ENCODE data around the gene RIOK2.

RIOK2 gene

GRCh38 chr5:97151370-97151769, 31.7 kb downstream of the RIOK2 start:
- TF ChIP-seq, protein P1, sequence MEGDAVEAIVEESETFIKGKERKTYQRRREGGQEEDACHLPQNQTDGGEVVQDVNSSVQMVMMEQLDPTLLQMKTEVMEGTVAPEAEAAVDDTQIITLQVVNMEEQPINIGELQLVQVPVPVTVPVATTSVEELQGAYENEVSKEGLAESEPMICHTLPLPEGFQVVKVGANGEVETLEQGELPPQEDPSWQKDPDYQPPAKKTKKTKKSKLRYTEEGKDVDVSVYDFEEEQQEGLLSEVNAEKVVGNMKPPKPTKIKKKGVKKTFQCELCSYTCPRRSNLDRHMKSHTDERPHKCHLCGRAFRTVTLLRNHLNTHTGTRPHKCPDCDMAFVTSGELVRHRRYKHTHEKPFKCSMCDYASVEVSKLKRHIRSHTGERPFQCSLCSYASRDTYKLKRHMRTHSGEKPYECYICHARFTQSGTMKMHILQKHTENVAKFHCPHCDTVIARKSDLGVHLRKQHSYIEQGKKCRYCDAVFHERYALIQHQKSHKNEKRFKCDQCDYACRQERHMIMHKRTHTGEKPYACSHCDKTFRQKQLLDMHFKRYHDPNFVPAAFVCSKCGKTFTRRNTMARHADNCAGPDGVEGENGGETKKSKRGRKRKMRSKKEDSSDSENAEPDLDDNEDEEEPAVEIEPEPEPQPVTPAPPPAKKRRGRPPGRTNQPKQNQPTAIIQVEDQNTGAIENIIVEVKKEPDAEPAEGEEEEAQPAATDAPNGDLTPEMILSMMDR (IDR thresholded peaks at IDR 0.05; ENCODE audit: insufficient read depth, missing control alignments), result no peak
- no peak for FAIRE-seq
- DNase-seq (ENCODE audit: insufficient read length, low spot score), result no peak

DNA sequence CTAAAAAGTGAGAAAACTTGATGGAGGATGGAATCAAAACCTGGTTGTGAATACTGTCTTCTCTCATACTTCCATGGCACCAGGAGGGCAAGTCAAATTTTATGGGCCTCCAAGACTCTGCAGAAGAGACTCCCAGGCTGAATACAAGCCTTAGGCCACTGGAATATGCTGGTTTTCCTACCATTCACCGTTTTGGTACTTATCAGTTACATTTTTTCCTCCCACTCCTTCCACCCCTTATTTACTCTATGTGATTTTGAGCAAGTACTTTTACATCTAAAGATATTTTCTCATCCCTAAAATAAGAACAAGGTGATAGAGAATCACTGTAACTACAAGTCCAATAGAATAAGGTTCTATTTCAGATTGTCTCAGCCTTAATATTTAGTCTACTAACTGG, 32.6 kb downstream of the RIOK2 start:
- FAIRE-seq (no peak), DNase-seq (ENCODE audit: insufficient read length, low spot score) (no peak)
- TF ChIP-seq, protein P1 (IDR thresholded peaks at IDR 0.05; ENCODE audit: insufficient read depth, missing control alignments), result no peak

DNA sequence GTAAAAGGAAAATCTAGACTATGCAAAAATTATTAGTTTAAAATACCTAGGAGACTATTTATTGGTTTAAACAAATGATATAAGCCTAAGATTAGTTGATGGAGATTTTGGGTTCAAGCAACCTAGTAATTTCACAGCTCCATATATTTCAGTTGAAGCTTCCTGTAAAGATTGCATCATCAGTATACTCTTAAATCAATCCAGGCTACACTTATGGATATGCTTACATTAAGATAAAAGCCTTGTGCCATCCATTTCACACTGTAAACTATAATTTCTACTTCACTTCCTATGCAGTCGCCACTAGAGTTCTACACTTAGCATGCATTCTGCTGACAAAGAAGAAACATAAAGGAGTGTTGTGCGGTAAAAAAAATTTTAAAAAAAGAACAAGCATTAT, 33.3 kb downstream of the RIOK2 start:
- FAIRE-seq (no peak), DNase-seq (ENCODE audit: insufficient read length, low spot score) (no peak)
- TF ChIP-seq, protein P1 (IDR thresholded peaks at IDR 0.05; ENCODE audit: insufficient read depth, missing control alignments), result no peak

GRCh38 chr5:97148288-97148687, 34.8 kb downstream of the RIOK2 start:
- FAIRE-seq, result no peak
- TF ChIP-seq, protein P1 (IDR thresholded peaks at IDR 0.05; ENCODE audit: insufficient read depth, missing control alignments), result no peak
- DNase-seq (ENCODE audit: insufficient read length, low spot score), result no peak

DNA sequence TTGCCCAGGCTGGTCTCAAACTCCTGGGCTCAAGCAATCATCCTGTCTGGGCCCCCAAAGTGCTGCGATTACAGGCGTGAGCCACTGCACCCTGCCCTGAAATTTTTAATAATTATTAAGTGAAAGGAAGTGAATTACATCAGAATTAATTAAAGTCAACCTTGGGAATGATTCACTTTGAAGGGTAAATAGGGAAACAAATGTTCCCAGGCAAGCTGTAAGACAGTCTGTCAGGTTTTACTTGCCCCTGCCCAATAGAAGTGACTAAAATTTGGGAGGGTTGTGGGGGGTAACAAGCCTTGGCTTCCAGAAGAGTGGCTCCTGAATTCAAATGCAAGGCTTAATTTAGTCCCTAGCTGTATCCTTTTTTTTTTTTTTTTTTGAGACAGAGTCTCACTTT, 39.3 kb downstream of the RIOK2 start:
- no peak for DNase-seq (ENCODE audit: insufficient read length, low spot score)
- TF ChIP-seq, protein P1 (IDR thresholded peaks at IDR 0.05; ENCODE audit: insufficient read depth, missing control alignments), result no peak
- no peak for FAIRE-seq

GRCh38 chr5:97142521-97143254, 40.4 kb downstream of the RIOK2 start, which contains the start of gene LIX1:
TSS of gene LIX1 (minus strand) at chr5:97142611. CDS start at chr5:97142576, 35 bp downstream.
- TF ChIP-seq, protein P1 (IDR thresholded peaks at IDR 0.05; ENCODE audit: insufficient read depth, missing control alignments), result peak; percentile 77
- peak; percentile 11 for DNase-seq (ENCODE audit: insufficient read length, low spot score)
- no peak for FAIRE-seq

DNA sequence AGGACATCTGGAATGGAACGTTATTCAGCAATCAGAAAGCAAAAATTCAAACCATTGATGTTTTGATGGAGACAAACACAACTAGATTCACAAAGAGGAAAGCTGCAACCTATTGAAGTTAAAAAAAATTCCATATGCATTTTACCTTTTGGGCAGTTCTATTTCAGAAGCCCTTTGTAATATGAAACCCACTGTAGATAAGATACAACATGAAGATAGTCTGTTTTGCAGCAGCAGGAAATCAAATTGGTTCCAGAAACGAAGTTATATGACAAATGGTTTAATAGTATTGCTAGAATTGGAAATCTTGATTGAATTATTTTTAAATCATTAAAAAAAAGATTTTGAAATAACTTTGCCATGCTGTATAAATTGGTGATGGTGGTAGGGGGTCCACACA, 41.5 kb downstream of the RIOK2 start:
- FAIRE-seq, result no peak
- TF ChIP-seq, protein P1 (IDR thresholded peaks at IDR 0.05; ENCODE audit: insufficient read depth, missing control alignments), result no peak
- DNase-seq (ENCODE audit: insufficient read length, low spot score), result no peak

Measured in D721Med (cell line).